Activated CD8-positive, alpha-beta memory T cell treated with anti-CD3 and anti-CD28 coated beads, Interleukin-2, amount 50 U/mL, for 4 hours (primary cell): ENCODE results near the gene TPGS1.
A peak's percentile ranks its signal among the peaks of the same experiment; 100 is the strongest.
"Not testable (repeated sequence)": the region's sequence is repeated elsewhere in the genome, so short reads cannot be mapped to it uniquely, and the experiment has no call there.

ENCODE experiments used
- DNase-seq: peaks from one replicate; pipeline ENCODE4 v3.0.0-alpha.2; 2020

TPGS1 gene

DNA sequence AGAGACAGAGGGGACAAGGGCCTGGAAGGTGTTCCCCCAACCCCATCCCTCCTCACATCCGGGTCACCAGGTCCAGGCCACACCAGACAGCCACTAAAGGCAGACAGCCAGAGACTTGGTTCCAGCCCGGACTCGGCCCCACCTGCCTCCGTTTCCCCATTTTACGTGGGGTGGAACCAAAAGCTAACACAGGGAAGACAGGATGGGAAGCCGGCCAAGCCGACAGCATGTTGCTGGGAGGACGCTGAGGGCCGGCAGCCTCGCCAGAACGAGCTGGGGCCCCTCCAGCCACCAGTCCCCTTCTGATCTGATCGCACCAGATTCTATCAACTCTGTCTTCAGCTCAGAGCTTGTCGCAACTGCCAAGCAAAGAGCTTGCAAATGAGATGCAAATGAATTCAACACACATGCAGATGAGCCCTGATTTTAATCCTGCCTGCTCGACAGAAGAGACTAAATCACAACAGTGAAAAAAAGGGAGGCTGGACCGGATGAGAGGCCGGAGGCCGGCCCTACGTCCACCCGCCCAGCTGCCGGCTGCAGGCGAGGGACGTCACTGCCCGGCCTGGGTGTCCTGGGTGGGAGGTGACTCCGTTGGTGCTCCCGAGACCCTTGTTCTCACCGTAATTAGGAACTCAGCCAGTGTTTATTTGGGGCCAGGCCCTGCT, 28.9 kb upstream of the TPGS1 start:
- DNase-seq = no peak

DNA sequence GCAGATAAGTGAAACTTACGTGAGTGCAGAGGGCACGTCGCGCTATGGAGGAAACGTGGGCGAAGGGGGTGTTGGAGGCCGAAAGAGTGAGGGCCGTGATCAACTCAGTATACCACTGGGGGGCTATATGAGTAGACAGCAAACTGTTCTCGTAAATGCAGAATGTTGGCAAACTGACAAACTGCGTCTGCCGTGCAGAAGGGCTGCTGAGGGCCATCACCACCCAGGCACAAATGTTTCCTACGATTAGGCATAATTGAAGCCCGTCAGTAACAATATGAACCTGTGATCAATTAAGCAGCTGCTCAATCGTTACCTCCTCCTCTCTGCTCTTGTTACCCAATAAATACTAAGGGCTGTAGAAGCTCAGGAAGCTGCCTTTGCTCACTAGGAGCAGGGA, 28.3 kb upstream of the TPGS1 start:
- no peak for DNase-seq

DNA sequence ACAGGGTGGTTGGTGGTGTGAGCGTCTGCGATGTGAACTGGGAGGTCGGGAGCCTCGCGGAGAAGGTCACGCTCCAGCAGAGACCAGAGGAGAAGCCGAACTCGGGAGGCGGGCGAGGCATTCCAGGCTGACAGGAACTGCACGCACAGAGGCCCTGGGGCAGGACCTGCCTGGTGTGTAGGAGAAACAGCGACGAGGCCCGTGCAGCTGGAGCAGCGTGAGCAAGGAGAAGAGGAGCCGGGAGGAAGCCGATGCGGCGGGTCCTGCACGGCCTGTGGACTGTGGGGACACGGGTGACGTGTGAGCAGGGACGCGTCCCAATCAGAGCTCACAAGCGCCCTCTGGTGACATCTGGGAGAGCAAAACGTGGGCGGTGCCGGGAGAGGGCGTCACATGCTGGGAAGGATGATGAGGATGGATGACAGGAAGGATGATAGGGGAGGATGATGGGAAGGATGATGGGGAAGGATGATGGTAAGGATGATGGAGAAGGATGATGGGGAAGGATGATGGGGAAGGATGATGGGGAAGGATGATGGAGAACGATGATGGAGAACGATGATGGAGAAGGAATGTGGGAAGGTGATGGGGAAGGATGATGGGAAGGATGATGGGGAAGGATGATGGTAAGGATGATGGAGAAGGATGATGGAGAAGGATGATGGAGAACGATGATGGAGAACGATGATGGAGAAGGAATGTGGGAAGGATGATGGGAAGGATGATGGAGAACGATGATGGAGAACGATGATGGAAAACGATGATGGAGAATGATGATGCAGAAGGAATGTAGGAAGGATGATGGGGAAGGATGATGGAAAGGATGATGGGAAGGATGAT, 27.1 kb upstream of the TPGS1 start:
- DNase-seq = peak; percentile 57

DNA sequence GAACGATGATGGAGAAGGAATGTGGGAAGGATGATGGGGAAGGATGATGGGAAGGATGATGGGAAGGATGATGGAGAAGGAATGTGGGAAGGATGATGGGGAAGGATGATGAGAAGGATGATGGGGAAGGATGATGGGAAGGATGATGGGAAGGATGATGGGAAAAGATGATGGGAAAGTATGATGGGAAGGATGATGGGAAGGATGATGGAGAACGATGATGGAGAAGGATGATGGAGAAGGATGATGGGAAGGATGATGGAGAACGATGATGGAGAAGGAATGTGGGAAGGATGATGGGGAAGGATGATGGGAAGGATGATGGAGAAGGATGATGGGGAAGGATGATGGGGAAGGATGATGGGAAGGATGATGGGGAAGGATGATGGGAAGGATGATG, 26.2 kb upstream of the TPGS1 start:
- DNase-seq = not testable (repeated sequence)

DNA sequence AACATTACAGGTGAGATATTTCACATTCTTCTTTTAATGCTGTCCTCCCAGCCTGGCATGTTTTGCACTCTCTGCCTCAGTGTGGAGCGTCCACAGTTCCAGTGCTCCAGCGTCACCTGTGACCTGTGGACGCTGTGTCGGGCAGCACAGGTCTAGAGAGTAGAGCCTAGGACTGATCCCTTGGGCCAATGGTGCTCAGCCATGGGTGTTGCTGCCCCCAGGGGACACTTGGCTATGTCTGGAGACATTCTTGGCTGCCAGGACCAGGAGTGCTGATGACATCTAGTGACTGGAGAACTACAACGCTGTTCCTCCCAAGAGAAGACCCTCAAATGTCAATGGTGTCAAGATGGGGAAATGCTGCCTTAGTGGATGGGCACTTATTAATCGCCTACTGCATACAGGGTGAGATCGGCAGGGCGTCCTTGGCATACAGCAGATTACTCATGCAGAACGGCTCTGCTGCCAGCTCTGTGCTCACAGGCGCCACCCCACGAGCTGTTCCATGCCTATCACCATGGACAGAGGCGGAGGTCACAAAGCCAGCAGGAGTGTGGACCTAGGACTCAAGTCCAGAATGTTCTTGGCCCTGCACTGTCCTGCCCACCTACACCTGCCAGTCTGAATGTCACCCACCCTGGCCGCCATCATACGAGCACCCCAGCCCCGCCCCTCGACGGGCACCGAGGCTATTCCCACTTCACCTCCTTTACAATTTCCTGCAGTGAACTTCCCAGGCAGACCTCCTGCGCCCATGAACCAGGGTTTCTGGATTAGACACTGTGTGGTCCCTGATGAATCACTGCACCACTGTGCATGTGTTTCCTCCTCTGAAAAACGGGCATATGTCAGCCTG, 24.9 kb upstream of the TPGS1 start:
- DNase-seq = no peak

DNA sequence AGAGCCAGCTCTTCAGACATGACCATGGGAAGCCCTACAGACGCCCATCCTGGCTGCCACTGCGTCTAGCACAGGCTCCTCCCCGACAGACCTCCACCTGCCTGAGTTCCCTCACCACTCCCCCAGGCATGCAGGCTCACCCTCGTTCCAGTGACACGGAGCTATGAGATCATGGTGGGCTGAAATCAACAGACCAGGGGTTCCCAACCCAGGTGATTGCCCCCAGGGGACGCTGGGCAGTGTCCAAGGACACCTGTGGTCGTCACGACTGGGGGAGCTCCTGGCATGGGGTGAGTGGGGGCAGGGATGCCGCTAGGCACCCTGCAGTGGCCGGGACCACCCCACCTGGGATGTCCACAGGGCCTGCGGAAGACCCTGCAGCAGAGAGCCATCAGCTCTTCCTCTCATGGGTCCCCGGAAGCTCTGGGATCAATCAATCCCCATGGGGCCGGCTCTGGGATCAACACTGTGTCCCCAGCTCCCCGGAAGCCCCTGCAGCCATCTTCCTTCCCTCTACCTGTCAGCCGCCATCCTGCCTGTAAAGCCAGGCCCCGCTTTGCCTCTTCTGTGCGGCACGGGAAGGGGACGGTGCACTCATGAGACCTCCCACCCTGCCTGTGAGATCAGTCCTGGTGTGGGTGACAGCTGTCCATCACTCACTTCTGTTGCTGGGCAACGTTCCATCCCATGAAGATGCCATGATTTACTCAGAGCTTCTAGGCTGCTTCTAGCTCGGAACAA, 23.8 kb upstream of the TPGS1 start:
- no peak for DNase-seq

DNA sequence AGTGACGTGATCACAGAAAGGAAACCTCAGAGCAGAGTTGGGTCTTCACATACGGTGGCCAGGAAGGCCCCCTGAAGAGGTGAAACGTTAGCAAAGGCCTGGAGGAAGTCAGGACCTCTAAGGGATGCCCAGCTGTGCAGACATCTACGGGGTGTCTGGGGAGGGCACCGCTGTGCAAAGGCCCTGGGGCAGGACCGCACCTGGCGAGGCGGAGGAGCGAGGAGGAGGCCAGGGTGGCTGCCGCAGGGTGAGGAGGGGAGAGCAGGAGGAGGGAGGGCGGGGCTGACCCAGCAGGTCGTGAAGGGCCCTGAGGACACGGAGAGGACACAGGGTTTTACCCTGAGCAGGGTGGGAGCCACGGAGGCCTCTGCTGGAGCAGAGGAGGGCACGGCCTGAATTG, 22.8 kb upstream of the TPGS1 start:
- DNase-seq = no peak

DNA sequence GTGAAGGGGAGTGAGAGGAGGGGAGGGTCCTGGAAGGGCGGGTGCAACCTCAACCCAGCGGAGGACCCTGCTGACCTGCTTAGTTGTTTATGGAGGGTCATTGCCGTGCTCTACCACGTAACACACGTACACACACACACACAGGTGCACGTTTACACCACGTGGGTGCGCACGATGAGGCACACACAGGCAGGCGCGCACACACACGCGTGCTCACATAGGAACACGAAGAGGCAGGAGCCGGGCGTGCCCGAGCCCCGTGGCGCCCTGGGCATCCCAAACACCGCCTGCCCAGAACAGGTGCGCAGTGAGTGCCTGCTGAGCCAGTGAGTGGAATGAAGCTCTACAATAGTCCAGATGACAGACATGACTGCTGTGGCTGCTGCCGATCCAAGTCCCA, 22.2 kb upstream of the TPGS1 start:
- no peak for DNase-seq

DNA sequence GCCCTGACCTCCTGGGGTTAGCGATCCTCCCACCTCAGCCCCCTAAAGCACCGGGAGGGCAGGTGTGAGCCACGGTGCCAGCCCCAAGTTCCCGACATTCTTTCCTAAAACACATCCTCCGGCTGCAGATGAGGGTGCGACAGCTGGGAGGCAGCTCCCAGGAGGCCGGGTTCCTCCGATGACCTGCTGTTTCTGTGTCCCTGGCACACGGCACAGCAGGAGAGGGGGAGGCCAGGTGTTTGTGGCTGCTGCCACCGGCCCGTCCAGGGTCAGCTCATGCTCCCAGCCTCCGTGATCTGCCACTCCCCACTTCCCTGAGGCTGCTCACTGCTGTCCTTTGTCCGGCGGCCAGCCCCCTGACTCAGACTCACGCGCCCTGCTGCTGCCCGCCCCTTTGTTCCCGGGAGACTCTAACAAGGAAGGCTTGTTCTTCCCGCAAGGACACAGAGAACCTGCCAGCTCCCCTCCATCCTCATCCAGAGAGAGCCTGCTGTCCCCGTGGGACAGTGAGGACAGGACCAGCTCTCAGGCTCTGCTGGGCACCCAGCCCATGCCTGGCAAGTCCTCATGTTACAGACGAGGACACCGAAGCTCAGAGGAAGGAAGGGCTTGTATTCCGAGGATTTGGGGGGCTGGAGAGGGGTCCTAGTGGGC, 21.6 kb upstream of the TPGS1 start:
- no peak for DNase-seq

DNA sequence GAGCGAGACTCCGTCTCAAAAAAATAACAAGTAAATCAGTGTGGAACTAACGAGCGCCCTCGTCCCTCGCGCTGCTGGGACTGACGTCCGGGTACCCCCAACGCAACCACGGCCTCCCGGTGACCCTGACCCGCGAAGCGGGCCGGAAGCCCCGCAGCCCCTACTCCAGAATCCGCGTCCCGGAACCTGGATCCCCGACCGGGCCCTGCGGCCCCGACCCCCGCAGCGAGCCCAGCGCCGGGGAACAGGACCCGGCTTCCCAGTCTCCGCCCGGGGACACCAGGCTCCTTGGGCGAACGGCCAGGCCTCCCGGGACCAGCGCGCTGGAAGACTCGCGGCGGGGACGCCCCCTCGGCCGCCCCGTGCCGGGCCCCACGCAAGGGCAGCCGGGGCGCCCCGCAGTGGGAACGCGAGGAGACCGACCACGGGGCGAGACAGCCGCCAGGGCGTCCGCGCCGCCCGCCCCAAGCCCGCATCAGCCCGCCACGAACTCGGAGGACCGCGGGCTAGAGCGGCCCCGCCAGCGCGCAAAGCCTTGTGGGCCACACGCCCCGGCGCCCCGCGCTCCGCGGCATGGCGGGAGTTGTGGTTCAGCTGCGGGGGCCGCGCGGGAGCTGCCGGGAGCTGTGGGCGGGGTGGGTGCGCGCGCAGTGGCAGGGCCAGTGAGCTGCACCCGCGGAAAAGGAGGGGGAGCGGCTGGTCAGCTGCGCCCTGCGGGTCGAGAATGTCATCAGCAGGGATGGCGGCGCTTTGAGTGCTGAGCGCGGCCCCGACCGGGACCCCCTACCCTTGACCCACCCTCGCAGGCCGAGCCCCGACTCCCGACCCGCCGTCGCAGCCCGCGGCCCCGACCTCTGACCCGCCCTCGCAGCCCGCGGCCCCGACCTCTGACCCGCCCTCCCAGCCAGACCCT, 18.5 kb upstream of the TPGS1 start:
- DNase-seq = peak; percentile 93

DNA sequence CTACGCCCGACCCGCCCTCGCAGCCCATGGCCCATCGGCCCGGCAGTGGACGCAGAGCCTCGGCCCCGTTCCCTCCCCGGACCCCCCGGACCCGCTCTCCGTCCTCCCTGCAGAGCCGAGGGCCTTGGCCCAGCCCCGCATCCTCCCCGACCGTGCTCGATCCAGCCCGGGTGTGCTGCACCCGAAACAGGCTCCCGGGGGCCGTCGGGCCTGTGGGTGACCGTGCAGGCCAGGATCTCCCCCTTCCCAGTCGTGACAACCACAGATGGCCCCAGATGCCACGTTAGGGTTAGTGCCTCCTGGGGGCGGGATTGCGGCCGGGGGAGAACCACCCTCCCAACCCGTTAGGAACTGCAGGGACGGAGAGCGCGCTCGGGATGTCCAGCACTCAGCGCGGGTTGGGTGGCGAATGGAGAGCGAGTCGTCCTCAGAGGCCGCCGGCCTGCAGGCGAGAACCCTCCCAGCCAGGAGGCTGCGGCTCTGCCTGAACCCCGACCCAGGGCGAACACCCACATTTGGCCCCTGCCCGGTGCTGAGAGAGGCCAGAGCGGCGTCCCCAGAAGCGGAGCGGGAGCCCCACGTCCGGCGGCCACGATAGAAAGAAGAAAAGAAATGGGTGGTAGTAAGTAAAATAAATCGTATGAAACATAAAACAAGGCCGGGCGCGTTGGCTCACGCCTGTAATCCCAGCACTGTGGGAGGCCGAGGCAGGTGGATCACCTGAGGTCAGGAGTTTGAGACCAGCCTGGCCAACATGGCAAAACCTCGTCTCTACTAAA, 17.7 kb upstream of the TPGS1 start:
- DNase-seq = no peak

DNA sequence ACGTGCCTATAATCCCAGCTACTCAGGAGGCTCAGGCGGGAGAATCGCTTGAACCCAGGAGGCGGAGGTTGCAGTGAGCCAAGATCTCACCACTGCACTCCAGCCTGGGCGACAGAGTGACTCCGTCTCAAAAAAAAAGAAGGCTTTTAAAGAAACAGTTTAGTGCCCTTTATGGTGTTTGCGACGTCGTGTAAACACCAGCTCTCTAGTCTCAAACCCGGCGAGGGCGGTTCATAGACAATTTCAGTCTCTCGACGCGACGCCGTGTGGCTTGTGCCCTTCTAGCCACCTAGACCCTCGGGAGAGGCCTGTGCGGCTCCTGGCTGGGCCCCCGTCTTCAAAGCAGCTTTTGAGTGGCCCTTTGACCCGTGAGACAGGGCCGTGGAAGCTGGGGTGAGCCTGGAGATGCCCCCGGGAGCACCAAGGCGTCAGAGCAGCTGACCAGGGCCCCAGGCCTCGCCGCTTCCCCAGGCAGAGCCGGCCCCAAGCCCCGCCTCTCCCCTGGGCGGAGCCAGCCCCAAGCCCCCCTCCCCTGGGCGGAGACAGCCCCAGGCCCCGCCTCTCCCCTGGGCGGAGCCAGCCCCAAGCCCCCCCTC, 16.1 kb upstream of the TPGS1 start:
- DNase-seq = no peak

DNA sequence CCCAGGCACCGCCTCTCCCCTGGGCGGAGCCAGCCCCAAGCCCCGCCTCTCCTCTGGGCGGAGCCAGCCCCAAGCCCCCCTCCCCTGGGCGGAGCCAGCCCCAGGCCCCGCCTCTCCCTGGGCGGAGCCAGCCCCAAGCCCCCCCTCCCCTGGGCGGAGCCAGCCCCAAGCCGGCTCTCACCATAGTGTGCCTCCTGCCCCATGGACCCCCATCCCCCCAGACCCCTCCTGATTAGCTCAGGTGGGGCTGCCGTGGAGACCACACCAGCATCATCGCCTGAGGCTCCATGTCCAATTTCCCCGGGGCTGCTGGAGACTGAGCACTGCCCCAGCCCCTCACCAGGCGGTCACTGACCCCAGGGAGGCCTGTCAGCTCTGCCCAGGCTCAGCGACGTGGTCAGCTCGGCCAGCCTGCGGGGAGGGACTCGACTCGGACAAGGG, 15.2 kb upstream of the TPGS1 start:
- DNase-seq = no peak

DNA sequence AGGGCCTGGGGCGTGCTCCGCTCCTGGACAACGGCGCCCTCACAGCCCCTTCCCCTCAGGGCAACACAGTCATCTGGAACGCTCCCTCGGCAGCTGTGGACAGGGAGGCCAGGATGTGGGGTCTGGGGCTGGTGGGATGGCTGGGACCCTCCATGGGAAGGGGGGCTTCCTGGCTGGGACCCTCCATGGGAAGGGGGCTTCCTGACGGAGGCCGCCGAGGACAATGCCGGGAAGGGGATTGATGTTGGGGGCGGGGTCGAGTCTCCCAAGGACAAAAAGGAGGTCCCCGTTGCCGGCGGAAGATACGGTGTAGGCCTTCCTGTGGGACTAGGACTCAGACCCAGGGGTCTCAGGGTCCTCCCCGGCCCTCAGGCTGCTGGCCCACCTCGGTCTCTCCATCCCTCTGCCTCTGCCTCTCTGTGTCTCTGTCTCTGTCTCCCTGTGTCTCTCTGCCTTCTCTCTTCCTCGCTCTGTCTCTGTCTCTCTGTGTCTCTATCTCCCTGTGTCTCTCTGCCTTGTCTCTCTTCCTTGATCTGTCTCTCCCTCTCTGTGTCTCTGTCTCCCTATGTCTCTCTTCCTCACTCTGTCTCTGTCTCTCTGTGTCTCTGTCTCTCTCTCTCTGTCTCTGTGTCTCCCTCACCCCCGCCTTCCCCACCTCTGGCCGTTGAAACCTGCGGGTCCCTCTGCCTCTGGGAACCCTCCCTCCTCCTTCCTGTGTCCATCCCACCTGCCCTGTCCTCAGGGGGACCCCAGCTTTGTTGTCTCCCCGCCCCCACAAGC, 13.7 kb upstream of the TPGS1 start:
- DNase-seq = no peak

DNA sequence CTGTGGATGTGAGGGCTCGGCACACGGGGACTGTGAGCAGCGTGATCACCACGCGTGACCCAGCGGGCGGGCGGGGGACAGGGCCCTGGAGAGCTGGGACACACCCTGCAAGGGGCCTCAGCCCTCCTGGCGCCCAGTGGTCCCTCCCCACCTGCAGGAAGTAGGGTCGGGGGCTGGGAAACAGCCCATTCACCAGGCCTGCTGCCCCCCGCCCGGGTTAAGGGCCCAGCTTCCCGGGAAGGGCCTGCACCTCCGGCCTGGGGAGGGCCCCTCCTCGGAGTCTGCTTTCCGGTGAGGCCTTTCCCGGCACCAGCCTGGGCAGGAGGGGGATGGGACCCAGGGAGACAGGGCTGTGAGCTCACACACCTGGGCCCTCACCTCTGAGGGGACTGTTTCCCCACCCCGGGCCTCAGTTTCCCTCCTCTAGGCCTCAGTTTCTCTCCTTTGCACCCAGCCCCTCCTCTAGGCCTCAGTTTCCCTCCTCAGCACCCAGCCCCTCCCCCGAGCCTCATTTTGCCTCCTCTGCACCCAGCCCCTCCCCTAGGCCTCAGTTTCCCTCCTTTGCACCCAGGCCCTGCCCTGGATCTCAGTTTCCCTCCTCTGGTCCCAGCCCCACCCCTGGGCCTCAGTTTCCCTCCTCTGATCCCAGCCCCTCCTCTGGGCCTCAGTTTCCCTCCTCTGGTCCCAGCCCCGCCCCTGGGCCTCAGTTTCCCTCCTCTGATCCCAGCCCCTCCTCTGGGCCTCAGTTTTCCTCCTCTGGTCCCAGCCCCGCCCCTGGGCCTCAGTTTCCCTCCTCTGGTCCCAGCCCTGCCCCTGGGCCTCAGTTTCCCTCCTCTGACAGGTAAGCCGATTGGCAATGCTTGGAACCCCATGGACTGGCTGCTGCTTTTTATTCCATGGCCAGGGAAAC, 12.9 kb upstream of the TPGS1 start:
- no peak for DNase-seq

DNA sequence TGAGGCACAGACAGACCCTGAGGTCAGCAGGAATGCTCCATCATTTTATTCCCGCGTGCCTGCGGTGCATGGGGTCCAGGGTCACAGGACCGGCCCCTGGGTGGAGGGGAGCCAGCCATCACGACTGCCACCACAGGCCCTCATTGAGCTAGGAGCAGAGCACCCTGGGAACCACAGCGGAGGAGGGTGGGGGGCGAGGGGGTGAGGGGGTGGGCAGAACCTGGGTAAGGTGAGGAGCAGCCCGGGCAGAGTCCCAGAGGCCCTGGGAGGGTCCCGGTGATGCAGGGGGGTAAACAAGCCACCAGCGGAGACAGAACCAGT, 12.3 kb upstream of the TPGS1 start:
- DNase-seq = no peak

DNA sequence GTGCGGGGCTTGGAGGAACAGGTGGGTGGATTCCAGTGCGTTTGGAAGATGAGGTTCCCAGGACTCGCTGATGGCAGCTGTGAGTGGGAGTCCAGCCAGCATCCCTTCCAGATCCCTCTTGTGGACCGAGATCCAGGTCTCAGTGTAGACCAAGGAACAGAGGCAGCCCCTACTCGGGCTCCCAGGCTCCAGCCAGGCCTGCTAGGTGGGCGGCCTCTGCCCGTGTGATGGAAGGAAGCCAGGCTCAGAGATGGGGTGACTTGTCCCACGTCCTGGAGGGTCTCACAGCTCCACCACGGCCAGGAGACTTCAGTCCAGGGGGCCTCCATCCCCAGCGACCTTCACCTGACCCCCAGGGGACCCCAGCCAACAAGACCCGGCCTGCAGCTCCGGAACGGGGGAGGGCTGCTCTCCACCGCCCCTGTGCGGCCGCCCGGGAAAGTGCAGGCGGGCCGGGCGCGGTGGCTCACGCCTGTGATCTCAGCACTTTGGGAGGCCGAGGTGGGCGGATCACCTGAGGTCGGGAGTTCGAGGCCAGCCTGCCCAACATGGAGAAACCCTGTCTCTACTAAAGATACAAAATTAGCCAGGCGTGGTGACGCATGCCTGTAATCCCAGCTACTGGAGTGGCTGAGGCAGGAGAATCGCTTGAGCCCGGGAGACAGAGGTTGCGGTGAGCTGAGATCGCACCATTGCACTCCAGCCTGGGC, 11.7 kb upstream of the TPGS1 start:
- DNase-seq = no peak
